ENCODE results near the gene STRAP. TPM values are rescaled to one million over a fixed set of nuclear protein-coding genes. Genes with fewer than 3 reads are reported as not detected.

STRAP gene
- total and polyA plus RNA-seq, 2 donors (not counting 3 experiments of a cell fraction or from before 2014, with no cell fraction given), result 76.9 to 138 TPM

DNA sequence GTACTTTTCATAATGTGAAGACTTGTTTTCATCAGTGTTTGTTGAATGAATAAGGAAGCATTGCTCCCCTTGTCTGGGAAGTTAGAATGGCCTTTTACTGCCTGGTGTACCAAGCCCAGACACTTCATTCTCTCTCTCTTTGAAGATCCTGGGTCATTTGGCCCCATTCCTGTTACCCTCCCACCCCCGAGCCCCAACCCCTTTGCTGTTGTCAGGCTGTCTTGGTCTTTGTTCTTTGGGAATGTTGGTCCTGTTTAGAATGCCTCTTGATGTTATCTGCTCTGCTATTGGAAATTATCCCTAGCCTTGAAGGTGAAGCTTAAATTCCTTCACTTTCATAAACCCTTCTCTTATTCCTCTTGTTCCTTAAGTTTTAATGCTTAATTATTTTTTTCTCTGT lies 42.8 kb downstream of the STRAP start:
- BruUV-seq (replicated peaks), result no TSS peak
- no peaks in the 10 kb centered on the region for H3K9me3 ChIP-seq (replicated peaks; ENCODE audit: control insufficient read depth, insufficient read depth, low read length)
- peaks cover 25% of the 10 kb centered on the region for H3K79me2 ChIP-seq (ENCODE audit: control insufficient read depth, insufficient read depth, low read length)

More for the DNA sequence above, 42.8 kb downstream of the STRAP start:
- Histone ChIP-seq H3K4me1 (ENCODE audit: control insufficient read depth, extremely low read depth, insufficient read depth, low read length) (peaks cover 15% of the 10 kb centered on the region), H3K9ac (replicated peaks; ENCODE audit: extremely low read depth, insufficient read depth, low read length) (no peak overlapping the region), H3K36me3 (ENCODE audit: control insufficient read depth in 2 of 2, extremely low read depth in 1 of 2, insufficient read depth in 2 of 2, low read length in 2 of 2) (no peaks in the 10 kb centered on the region), H3K4me2 (ENCODE audit: insufficient read depth, low read length) (no peak overlapping the region), H3K9me1 (replicated peaks; ENCODE audit: control insufficient read depth, extremely low read depth, insufficient read depth, low read length) (no peaks in the 10 kb centered on the region), H3K27me3 (ENCODE audit: control insufficient read depth in 2 of 2, insufficient read depth in 2 of 2, low read length in 2 of 2) (no peaks in the 10 kb centered on the region), H3K27ac (ENCODE audit: insufficient read depth, low read depth, low read length) (no peak overlapping the region), H4K20me1 (replicated peaks; ENCODE audit: control insufficient read depth, extremely low read depth, insufficient read depth, low read length) (no peaks in the 10 kb centered on the region), H2AFZ (ENCODE audit: low read depth, low read length) (no peak overlapping the region), H3K4me3 (replicated peaks in 1 of 3; ENCODE audit: insufficient read depth in 1 of 3, low read depth in 1 of 3, low read length in 3 of 3) (no peak overlapping the region)
- ChIA-PET CTCF (interaction anchor here (0.6 kb wide), 1 partner anchor 11 kb away, joined by 3 read pairs; no protein-coding TSS in a partner anchor), POLR2A (interaction anchor here (0.8 kb wide), 1 partner anchor 13 kb away, joined by 3 read pairs; no protein-coding TSS in a partner anchor)
- dilution Hi-C loops (cut with MboI; ENCODE audit: extremely low pct_ligation_motif_present, low sequenced_read_pairs), result no loop called here
- no peak for FAIRE-seq
- intact Hi-C loops (cut with micrococcal nuclease), result no loop called here
- TF ChIP-seq MYC (IDR thresholded peaks at IDR 0.05; ENCODE audit: low read depth, low read length) (no peak), POLR2A (IDR thresholded peaks at IDR 0.05; ENCODE audit: low read depth, low read length) (no peak), EZH2 (IDR thresholded peaks at IDR 0.05; ENCODE audit: borderline replicate concordance, low read depth, low read length, severe bottlenecking) (no peak), FOS (IDR thresholded peaks at IDR 0.05; ENCODE audit: borderline replicate concordance, insufficient read depth, low read length) (no peak), POLR2AphosphoS5 (IDR thresholded peaks at IDR 0.05; ENCODE audit: insufficient read depth, low read depth, low read length) (no peak), JUN (IDR thresholded peaks at IDR 0.05; ENCODE audit: borderline replicate concordance, insufficient read depth, insufficient read length, low read depth) (no peak), GATA2 (IDR thresholded peaks at IDR 0.05; ENCODE audit: insufficient read depth, insufficient read length, low read depth, low read length) (no peak)
- TF ChIP-seq, protein P1, sequence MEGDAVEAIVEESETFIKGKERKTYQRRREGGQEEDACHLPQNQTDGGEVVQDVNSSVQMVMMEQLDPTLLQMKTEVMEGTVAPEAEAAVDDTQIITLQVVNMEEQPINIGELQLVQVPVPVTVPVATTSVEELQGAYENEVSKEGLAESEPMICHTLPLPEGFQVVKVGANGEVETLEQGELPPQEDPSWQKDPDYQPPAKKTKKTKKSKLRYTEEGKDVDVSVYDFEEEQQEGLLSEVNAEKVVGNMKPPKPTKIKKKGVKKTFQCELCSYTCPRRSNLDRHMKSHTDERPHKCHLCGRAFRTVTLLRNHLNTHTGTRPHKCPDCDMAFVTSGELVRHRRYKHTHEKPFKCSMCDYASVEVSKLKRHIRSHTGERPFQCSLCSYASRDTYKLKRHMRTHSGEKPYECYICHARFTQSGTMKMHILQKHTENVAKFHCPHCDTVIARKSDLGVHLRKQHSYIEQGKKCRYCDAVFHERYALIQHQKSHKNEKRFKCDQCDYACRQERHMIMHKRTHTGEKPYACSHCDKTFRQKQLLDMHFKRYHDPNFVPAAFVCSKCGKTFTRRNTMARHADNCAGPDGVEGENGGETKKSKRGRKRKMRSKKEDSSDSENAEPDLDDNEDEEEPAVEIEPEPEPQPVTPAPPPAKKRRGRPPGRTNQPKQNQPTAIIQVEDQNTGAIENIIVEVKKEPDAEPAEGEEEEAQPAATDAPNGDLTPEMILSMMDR (IDR thresholded peaks at IDR 0.05; ENCODE audit: extremely low read depth in 1 of 2, insufficient read depth in 1 of 2, low read depth in 1 of 2, low read length in 2 of 2), result no peak
- DNase-seq (ENCODE audit: low read depth, low spot score), result no peak

Measured in endothelial cell of umbilical vein (primary cell).